Psoas muscle (tissue), 8 donors: Measurements from ENCODE around the gene POLR2A. TPM values are rescaled to one million over a fixed set of nuclear protein-coding genes. Genes with fewer than 3 reads are reported as not detected.

Experiments
- ATAC-seq, 4 donors: fragments of 200-7000 bp; cut with Tn5 transposase; one replicate each; pipeline ENCODE4 v1.9.1; 2020; ENCODE audit warnings: moderate library complexity in 3 of 4, mild to moderate bottlenecking in 2 of 4
- DNase-seq, 2 donors: peaks; one replicate each; pipeline ENCODE4 v3.0.0-alpha.2; 2020
- H3K27ac ChIP-seq: fragments of 200-600 bp; one replicate; pipeline ENCODE4 v1.8.0; 2022
- H3K27me3 ChIP-seq, 3 donors: fragments of 200-600 bp in 1 of 3; one replicate each; pipeline versions ENCODE4 v1.6.1 to v1.8.0; 2013 to 2022; ENCODE audit warnings: low read length in 2 of 3, mild to moderate bottlenecking in 2 of 3, moderate library complexity in 1 of 3; ENCODE audit not compliant: insufficient read depth in 3 of 3
- H3K36me3 ChIP-seq, 2 donors: fragments of 200-600 bp in 1 of 2; one replicate each; pipeline versions ENCODE4 v1.6.1 to v1.8.0; 2013 to 2022; ENCODE audit warnings: low read depth in 1 of 2, mild to moderate bottlenecking in 1 of 2, moderate library complexity in 1 of 2; ENCODE audit not compliant: insufficient read depth in 1 of 2
- H3K4me1 ChIP-seq: fragments of 200-600 bp; one replicate; pipeline ENCODE4 v1.8.0; 2022
- H3K4me3 ChIP-seq: fragments of 200-600 bp; one replicate; pipeline ENCODE4 v1.8.0; 2022; ENCODE audit warnings: mild to moderate bottlenecking
- H3K9me3 ChIP-seq: fragments of 200-600 bp; one replicate; pipeline ENCODE4 v1.8.0; 2022
- CTCF ChIP-seq: fragments of 200-600 bp; IDR thresholded peaks from one replicate; pipeline ENCODE4 v1.8.0; 2022; ENCODE audit warnings: antibody characterized with exemption
- WGBS, 3 donors: extraction: QIAGEN DNeasy Blood & Tissue Kit; methylation state at CpG; one replicate each; pipeline versions ENCODE4 v1.1.6 to v1.1.7; 2013; 5-methylcytosine and 5-hydroxymethylcytosine counted together
- intact Hi-C, 2 donors: fragments of 100-400 bp; cut with DNase I; formaldehyde crosslinking; loops; one replicate each; pipeline versions ENCODE4 v1.11.0 to v1.14.2; 2022
- polyA plus RNA-seq, 3 donors: library from polyadenylated mRNA; stranded (reverse); fragments of 200-250 nt; gene quantifications; one replicate each; pipeline ENCODE4 v1.2.3, GENCODE V29; 2013
- total RNA-seq, 4 donors: library from RNA; stranded (reverse); fragmentation: NEBNext Ultra II Directional in 2 of 4; extraction: Animal tissue kit (Norgen Biotek cat#: 25700) in 2 of 4; gene quantifications; one replicate each; pipeline versions ENCODE4 v1.2.1 to v1.2.4, GENCODE V29; 2021 to 2023
- donor health status: healthy with polysubstance abuse.
- donor health status: DM: no; HTN: no; CAD: no; lungs with moderate emphysema.
- donor health status: Bipolar disorder and iron deficiency.
- donor health status: healthy.
- donor health status: DM: yes; HTN: yes; CAD: no.
- donor health status: DM: no; HTN: no; CAD: no.
- donor health status: DM: no; HTN: no; CAD: no.
- donor health status: DM: yes; HTN: yes; CAD: no.

The POLR2A gene
- total and polyA plus RNA-seq, 7 donors: 8.0 to 74.3 (median 54.9) TPM

- peaks cover 0 to 67% of the 10 kb centered on the region in 2 donors for H3K36me3 ChIP-seq
- H3K9me3 ChIP-seq: no peaks in the 10 kb centered on the region
- no peak for TF ChIP-seq CTCF
- H3K27me3 ChIP-seq: no peaks in the 10 kb centered on the region
- H3K27ac ChIP-seq: peak overlapping the region; percentile 10
- WGBS, 3 donors: 78 to 82% (median 80%) methylated on average over 3 of the region's 3 CpGs
- no peaks in the 10 kb centered on the region for H3K4me1 ChIP-seq
- DNase-seq (no peak), ATAC-seq (no peak)
- intact Hi-C loops: no loop called here
- H3K4me3 ChIP-seq: no peak overlapping the region
Measured at GRCh38 chr17:7459961-7460545, 24.1 kb upstream of the POLR2A start.

DNA sequence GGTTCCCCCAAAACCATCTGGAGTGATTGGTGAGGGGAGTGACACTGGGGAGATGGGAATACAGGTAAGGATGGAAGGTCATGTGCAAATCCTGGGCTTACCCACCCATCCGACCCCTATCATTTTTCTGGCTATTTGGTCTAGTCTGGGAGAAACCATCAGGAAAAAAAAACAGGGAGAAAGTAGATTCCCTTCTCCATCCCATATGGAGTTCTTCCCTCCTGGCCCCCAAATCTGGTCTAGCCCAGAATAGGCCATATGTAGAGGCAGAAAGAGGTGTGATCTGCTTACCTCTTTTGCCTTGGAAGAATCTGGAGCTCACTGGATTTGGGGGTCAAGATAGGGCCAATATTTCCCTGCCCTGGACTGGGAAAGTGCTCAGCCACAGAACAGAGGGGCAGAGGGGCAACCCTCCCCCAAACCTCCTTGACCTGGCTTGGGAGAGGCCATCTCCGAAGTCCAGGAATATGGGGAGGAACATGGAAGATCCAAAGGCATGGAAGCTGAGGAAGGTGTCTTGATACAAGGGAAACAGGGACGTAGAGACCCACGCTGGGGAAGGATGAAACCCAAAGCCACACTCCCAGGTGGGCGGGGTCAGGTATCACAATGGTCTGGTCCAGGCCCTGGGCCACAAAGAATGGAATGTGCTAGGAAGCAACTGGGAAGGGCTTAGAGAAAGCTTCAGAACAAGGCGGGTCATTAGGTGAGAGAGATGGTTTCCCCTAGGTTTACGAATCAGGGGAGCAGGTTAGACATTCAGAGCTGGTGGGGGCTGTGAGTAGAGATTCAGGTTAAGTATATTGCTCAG lies 23.1 kb upstream of the POLR2A start:
- Histone ChIP-seq H3K36me3 (peaks cover 0 to 67% of the 10 kb centered on the region in 2 donors), H3K4me1 (peaks cover 2% of the 10 kb centered on the region), H3K27ac (no peak overlapping the region), H3K4me3 (no peak overlapping the region), H3K9me3 (no peaks in the 10 kb centered on the region), H3K27me3 (no peaks in the 10 kb centered on the region)
- no peak for DNase-seq
- no peak for TF ChIP-seq CTCF
- WGBS, 3 donors: 89 to 95% (median 90%) methylated on average over 7 of the region's 7 CpGs
- intact Hi-C loops: no loop called here
- ATAC-seq: peak in 1 of 4 donors; percentile 27

DNA sequence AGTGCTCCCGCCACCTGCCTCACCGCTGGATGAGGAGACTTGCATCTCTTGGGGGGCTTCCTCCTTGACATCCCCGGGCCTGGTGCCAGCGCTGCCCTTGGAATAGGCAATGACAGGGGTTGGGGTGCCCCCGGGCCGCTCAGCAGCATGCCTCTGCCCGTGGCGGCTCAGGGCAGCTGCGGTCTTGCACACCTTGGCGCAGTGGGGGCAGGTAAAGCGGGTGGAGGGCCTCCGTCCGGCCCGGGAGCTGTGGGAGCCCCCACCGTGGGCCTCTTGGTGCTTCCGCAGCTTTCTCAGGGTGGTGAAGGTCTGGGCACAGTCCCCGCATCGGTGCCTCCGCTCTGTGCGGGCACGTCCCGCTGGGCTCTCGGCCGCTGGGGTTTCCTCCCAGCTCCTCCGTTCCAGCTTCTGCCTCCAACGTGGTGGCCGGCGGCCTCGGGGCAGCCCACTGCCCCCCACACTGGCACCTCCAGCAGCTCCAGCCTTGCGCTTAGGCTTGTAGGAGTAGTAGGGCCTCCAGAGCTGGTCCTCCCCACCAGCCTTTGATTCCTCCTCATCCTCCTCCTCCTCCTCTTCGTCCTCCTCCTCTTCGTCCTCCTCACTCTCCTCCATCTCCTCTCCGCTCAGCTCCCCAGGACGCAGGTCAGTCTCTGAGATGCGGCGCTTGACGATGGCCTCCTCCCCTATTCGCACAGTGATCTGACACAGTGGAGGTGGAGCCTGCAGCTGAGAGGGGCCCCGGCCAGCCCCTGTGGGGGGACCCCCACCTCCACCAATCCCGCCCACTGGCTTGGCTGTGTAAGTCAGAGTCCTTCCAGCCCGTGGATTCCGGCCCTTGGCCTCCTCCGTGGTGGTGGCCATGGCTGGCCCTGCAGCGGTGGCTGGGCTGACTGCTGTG lies 21.4 kb upstream of the POLR2A start:
- no peak for TF ChIP-seq CTCF
- intact Hi-C loops: no loop called here
- no peaks in the 10 kb centered on the region for H3K9me3 ChIP-seq
- 89 to 91% (median 89%) methylated on average over 42 to 44 of the region's 44 CpGs for WGBS, 3 donors
- no peak overlapping the region for H3K27ac ChIP-seq
- H3K36me3 ChIP-seq: peaks cover 0 to 57% of the 10 kb centered on the region in 2 donors
- no peaks in the 10 kb centered on the region for H3K27me3 ChIP-seq
- DNase-seq (no peak), ATAC-seq (no peak)
- H3K4me1 ChIP-seq: peaks cover 17% of the 10 kb centered on the region
- no peak overlapping the region for H3K4me3 ChIP-seq

- H3K4me3 ChIP-seq: no peak overlapping the region
- peaks cover 17% of the 10 kb centered on the region for H3K4me1 ChIP-seq
- no peak overlapping the region for H3K27ac ChIP-seq
- 83 to 88% (median 87%) methylated on average over 14 of the region's 14 CpGs for WGBS, 3 donors
- no peak for TF ChIP-seq CTCF
- peaks cover 0 to 52% of the 10 kb centered on the region in 2 donors for H3K36me3 ChIP-seq
- DNase-seq (no peak), ATAC-seq (no peak)
- intact Hi-C loops: no loop called here
- no peaks in the 10 kb centered on the region for H3K27me3 ChIP-seq
- H3K9me3 ChIP-seq: no peaks in the 10 kb centered on the region
Measured at GRCh38 chr17:7463372-7463846, 20.8 kb upstream of the POLR2A start.
